ENCODE results near the gene SRPK3. TPM values are rescaled to one million over a fixed set of nuclear protein-coding genes. Genes with fewer than 3 reads are reported as not detected.

Gene SRPK3
- total and polyA plus RNA-seq, 5 donors: 27.0 to 53.1 (median 36.5) TPM

GRCh38 chrX:153766098-153766817 lies 14.6 kb upstream of the SRPK3 start:
- peak overlapping the region; percentile 20 for H3K4me3 ChIP-seq (ENCODE audit: low read length)
- no peaks in the 10 kb centered on the region for H3K4me1 ChIP-seq (ENCODE audit: control insufficient read depth, insufficient read depth, low read length)
- intact Hi-C loops (cut with DNase I): loop anchor here in 2 of 4 donors (10.0 kb wide), 1 partner anchor 189 kb away; no protein-coding TSS in a partner anchor
- no peaks in the 10 kb centered on the region for H3K27me3 ChIP-seq (ENCODE audit: control insufficient read depth, insufficient read depth)
- DNase-seq: peak; percentile 29 to 63 (median 49)
- H3K27ac ChIP-seq (ENCODE audit: low read length): peak overlapping the region; percentile 49
- no peaks in the 10 kb centered on the region for H3K9me3 ChIP-seq (ENCODE audit: control insufficient read depth, low read length)
- peak in 1 of 2 donors; percentile 6 for ATAC-seq
- WGBS: 35% methylated on average over 21 of the region's 21 CpGs

GRCh38 chrX:153766871-153767673 lies 13.8 kb upstream of the SRPK3 start:
- Histone ChIP-seq H3K27ac (ENCODE audit: low read length) (no peak overlapping the region), H3K4me3 (ENCODE audit: low read length) (no peak overlapping the region), H3K27me3 (ENCODE audit: control insufficient read depth, insufficient read depth) (no peaks in the 10 kb centered on the region), H3K9me3 (ENCODE audit: control insufficient read depth, low read length) (no peaks in the 10 kb centered on the region), H3K4me1 (ENCODE audit: control insufficient read depth, insufficient read depth, low read length) (no peaks in the 10 kb centered on the region)
- DNase-seq (peak; percentile 24 to 62 (median 35)), ATAC-seq (no peak)
- 88% methylated on average over 56 of the region's 56 CpGs for WGBS
- intact Hi-C loops (cut with DNase I): loop anchor here in 2 of 4 donors (10.0 kb wide), 1 partner anchor 188 kb away; no protein-coding TSS in a partner anchor

GRCh38 chrX:153767674-153768055 lies 13.2 kb upstream of the SRPK3 start:
- no peak overlapping the region for H3K4me3 ChIP-seq (ENCODE audit: low read length)
- no peaks in the 10 kb centered on the region for H3K27me3 ChIP-seq (ENCODE audit: control insufficient read depth, insufficient read depth)
- H3K9me3 ChIP-seq (ENCODE audit: control insufficient read depth, low read length): no peaks in the 10 kb centered on the region
- H3K4me1 ChIP-seq (ENCODE audit: control insufficient read depth, insufficient read depth, low read length): no peaks in the 10 kb centered on the region
- no peak overlapping the region for H3K27ac ChIP-seq (ENCODE audit: low read length)
- WGBS: 95% methylated on average over 20 of the region's 20 CpGs
- no peak for ATAC-seq
- intact Hi-C loops (cut with DNase I): loop anchor here in 2 of 4 donors (10.0 kb wide), 1 partner anchor 187 kb away; no protein-coding TSS in a partner anchor
- DNase-seq: peak in 1 of 3 donors; percentile 49

DNA sequence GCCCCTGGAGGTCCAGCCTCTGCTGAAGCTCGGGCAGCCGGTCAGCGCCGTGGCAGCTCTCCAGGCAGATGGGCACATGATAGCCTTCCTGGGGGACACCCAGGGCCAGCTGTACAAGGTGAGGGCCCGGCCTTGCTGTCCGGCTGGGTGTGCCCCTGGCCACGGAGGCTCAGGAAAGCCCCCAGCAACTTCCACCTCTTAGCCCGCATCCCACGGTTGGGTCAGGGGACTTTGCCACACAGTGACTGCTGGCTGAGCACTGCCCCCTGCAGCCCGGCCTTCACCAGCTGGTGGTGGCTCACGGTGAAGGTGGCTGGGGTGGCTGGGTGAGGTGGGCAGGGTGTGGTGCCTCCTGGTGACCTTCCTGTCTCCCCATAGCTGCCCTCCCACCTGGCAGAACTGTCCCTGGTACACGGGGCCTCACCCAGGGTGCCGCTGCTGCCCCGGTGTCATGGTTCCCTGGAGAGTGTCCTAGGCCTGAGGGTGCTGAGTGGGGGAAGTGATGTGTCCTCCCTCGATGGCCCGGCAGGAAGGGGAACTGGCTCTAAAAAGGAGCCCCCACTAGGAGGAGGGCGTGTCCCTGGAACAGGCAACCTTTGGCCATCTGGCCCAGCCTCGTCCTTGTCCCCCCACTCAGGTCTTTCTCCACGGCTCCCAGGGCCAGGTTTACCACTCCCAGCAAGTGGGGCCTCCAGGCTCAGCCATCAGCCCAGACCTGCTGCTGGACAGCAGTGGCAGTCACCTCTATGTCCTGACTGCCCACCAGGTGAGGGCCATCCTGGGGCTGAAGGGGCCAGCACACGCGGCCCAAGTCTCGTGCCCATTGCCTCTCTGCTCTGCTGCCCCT lies 12.3 kb upstream of the SRPK3 start:
- WGBS: 75% methylated on average over 22 of the region's 22 CpGs
- DNase-seq (peak; percentile 12 to 60 (median 46)), ATAC-seq (no peak)
- H3K4me3 ChIP-seq (ENCODE audit: low read length): no peak overlapping the region
- H3K9me3 ChIP-seq (ENCODE audit: control insufficient read depth, low read length): no peaks in the 10 kb centered on the region
- no peak overlapping the region for H3K27ac ChIP-seq (ENCODE audit: low read length)
- no peaks in the 10 kb centered on the region for H3K27me3 ChIP-seq (ENCODE audit: control insufficient read depth, insufficient read depth)
- no peaks in the 10 kb centered on the region for H3K4me1 ChIP-seq (ENCODE audit: control insufficient read depth, insufficient read depth, low read length)
- intact Hi-C loops (cut with DNase I): loop anchor here in 2 of 4 donors (10.0 kb wide), 1 partner anchor 186 kb away; no protein-coding TSS in a partner anchor

GRCh38 chrX:153769158-153769864 lies 11.5 kb upstream of the SRPK3 start:
- WGBS: 84% methylated on average over 23 of the region's 23 CpGs
- peak in 1 of 3 donors; percentile 46 for DNase-seq
- Histone ChIP-seq H3K9me3 (ENCODE audit: control insufficient read depth, low read length) (no peaks in the 10 kb centered on the region), H3K27ac (ENCODE audit: low read length) (no peak overlapping the region), H3K27me3 (ENCODE audit: control insufficient read depth, insufficient read depth) (no peaks in the 10 kb centered on the region), H3K4me3 (ENCODE audit: low read length) (no peak overlapping the region), H3K4me1 (ENCODE audit: control insufficient read depth, insufficient read depth, low read length) (no peaks in the 10 kb centered on the region)
- intact Hi-C loops (cut with DNase I): loop anchor here in 2 of 4 donors (10.0 kb wide), 1 partner anchor 185 kb away; no protein-coding TSS in a partner anchor
- no peak for ATAC-seq

- 84% methylated on average over 25 of the region's 25 CpGs for WGBS
- DNase-seq: peak in 2 of 3 donors; percentile 28 to 50
- intact Hi-C loops (cut with DNase I): loop anchor here in 2 of 4 donors (10.0 kb wide), 1 partner anchor 185 kb away; no protein-coding TSS in a partner anchor
These were observed 10.8 kb upstream of the SRPK3 start for GRCh38 chrX:153769865-153770600.

DNA sequence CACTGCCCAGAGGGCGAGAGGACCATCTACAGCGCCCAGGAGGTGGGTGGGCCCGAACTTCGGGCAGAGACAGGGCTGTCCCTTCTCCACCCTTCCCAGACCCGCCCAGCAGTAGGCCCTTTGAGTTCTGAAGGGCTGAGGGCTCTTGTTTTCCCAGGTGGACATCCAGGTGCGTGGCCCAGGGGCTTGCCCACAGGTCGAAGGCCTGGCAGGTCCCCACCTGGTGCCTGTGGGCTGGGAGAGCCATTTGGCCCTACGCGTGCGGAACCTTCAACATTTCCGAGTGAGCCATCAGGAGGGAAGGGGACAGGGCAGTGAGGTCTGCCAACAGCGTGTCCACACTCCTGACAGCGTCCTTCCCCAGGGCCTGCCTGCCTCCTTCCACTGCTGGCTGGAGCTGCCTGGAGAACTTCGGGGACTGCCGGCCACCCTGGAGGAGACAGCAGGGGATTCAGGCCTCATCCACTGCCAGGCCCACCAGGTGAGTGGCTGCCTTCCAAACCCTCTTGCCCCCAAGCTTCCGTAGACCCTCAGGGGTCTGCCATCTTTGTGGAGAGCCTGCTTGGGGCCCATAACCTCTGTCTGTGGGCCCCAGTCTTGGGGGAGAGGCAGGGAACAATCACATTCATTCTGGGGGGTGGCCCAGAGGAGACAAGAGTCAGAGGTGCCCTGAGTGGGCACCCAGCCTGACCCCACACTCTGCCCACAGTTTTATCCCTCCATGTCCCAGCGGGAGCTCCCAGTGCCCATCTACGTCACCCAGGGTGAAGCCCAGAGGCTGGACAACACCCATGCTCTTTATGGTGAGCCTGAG lies 10.0 kb upstream of the SRPK3 start:
- no peak overlapping the region for H3K4me3 ChIP-seq (ENCODE audit: low read length)
- no peaks in the 10 kb centered on the region for H3K4me1 ChIP-seq (ENCODE audit: control insufficient read depth, insufficient read depth, low read length)
- no peaks in the 10 kb centered on the region for H3K27me3 ChIP-seq (ENCODE audit: control insufficient read depth, insufficient read depth)
- 89% methylated on average over 18 of the region's 18 CpGs for WGBS
- intact Hi-C loops (cut with DNase I): no loop called here
- ATAC-seq (no peak), DNase-seq (no peak)
- H3K9me3 ChIP-seq (ENCODE audit: control insufficient read depth, low read length): no peaks in the 10 kb centered on the region
- no peak overlapping the region for H3K27ac ChIP-seq (ENCODE audit: low read length)

More at GRCh38 chrX:153769865-153770600, 10.8 kb upstream of the SRPK3 start:
- Histone ChIP-seq H3K27me3 (ENCODE audit: control insufficient read depth, insufficient read depth) (no peaks in the 10 kb centered on the region), H3K4me1 (ENCODE audit: control insufficient read depth, insufficient read depth, low read length) (no peaks in the 10 kb centered on the region), H3K9me3 (ENCODE audit: control insufficient read depth, low read length) (no peaks in the 10 kb centered on the region), H3K4me3 (ENCODE audit: low read length) (no peak overlapping the region), H3K27ac (ENCODE audit: low read length) (no peak overlapping the region)
- no peak for ATAC-seq

DNA sequence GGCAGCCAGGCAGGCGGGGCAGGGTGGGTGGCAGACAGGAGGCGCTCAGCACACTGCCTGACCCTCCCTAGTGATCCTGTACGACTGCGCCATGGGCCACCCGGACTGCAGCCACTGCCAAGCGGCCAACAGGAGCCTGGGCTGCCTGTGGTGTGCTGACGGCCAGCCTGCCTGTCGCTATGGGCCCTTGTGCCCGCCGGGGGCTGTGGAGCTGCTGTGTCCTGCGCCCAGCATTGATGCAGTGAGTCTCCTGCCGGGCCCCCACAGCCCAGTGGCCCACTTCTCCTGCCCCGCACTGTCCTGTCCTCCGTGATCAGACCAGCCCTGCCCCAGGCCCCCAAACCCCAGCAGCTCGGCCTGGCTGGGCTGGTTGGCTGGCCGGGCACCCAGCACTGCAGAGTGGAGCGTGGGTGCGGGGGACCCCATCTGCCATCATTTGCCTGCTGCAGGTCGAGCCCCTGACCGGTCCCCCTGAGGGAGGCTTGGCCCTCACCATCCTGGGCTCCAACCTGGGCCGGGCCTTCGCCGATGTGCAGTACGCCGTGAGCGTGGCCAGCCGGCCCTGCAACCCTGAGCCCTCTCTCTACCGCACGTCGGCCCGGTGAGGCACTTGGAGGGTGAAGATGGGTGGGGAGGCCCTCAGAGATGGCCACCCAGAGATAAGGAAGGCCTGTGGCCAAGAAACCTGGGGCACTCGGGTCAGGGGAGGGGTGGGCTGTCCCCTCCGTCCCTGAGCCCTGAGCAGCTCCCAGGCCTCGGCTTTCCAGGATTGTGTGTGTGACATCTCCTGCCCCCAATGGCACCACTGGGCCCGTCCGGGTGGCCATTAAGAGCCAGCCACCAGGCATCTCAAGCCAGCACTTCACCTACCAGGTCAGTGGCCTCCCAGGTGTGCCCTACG lies 9.2 kb upstream of the SRPK3 start:
- Histone ChIP-seq H3K4me3 (ENCODE audit: low read length) (no peak overlapping the region), H3K9me3 (ENCODE audit: control insufficient read depth, low read length) (no peaks in the 10 kb centered on the region), H3K27ac (ENCODE audit: low read length) (no peak overlapping the region), H3K27me3 (ENCODE audit: control insufficient read depth, insufficient read depth) (no peaks in the 10 kb centered on the region), H3K4me1 (ENCODE audit: control insufficient read depth, insufficient read depth, low read length) (no peaks in the 10 kb centered on the region)
- intact Hi-C loops (cut with DNase I): no loop called here
- DNase-seq: peak in 1 of 3 donors; percentile 49
- no peak for ATAC-seq
- WGBS: 89% methylated on average over 37 of the region's 37 CpGs

Measured in right cardiac atrium (tissue), 5 donors.